ENCODE data around the gene RFTN1.

Gene RFTN1

GRCh38 chr3:16500093-16500492 lies 13.4 kb downstream of the RFTN1 start:
- no peak for TF ChIP-seq CTCF (IDR thresholded peaks at IDR 0.05; ENCODE audit: extremely low read depth, missing control alignments)
- no peak for DNase-seq (ENCODE audit: low spot score)

- DNase-seq (ENCODE audit: low spot score), result no peak
- TF ChIP-seq CTCF (IDR thresholded peaks at IDR 0.05; ENCODE audit: extremely low read depth, missing control alignments), result no peak
Measured at GRCh38 chr3:16499351-16499750, 14.1 kb downstream of the RFTN1 start.

- no peak for TF ChIP-seq CTCF (IDR thresholded peaks at IDR 0.05; ENCODE audit: extremely low read depth, missing control alignments)
- DNase-seq (ENCODE audit: low spot score), result no peak
Measured at GRCh38 chr3:16498130-16498890, 15.2 kb downstream of the RFTN1 start.

GRCh38 chr3:16496408-16497222 lies 16.9 kb downstream of the RFTN1 start:
- DNase-seq (ENCODE audit: low spot score), result no peak
- no peak for TF ChIP-seq CTCF (IDR thresholded peaks at IDR 0.05; ENCODE audit: extremely low read depth, missing control alignments)

GRCh38 chr3:16496008-16496407 lies 17.5 kb downstream of the RFTN1 start:
- no peak for DNase-seq (ENCODE audit: low spot score)
- TF ChIP-seq CTCF (IDR thresholded peaks at IDR 0.05; ENCODE audit: extremely low read depth, missing control alignments), result no peak

GRCh38 chr3:16494814-16495431 lies 18.6 kb downstream of the RFTN1 start:
- TF ChIP-seq CTCF (IDR thresholded peaks at IDR 0.05; ENCODE audit: extremely low read depth, missing control alignments), result no peak
- no peak for DNase-seq (ENCODE audit: low spot score)

- no peak for TF ChIP-seq CTCF (IDR thresholded peaks at IDR 0.05; ENCODE audit: extremely low read depth, missing control alignments)
- no peak for DNase-seq (ENCODE audit: low spot score)
Measured at GRCh38 chr3:16494094-16494493, 19.4 kb downstream of the RFTN1 start.

Data from GM20000 (cell line).